Muscle of back (tissue), 11 donors: Measurements from ENCODE around the gene POP7. TPM values are rescaled to one million over a fixed set of nuclear protein-coding genes. Genes with fewer than 3 reads are reported as not detected.
"Not testable (repeated sequence)": the region's sequence is repeated elsewhere in the genome, so short reads cannot be mapped to it uniquely, and the experiment has no call there.

Experiments used
- DNase-seq, 3 donors: peaks; one replicate each; pipeline versions ENCODE4 v3.0.0 to v3.0.0-alpha.2; 2013
- polyA plus RNA-seq, 10 donors: library from polyadenylated mRNA; unstranded; fragments of 120-200 nt; gene quantifications; one replicate each; pipeline ENCODE4 v1.2.1, GENCODE V29; 2013; ENCODE audit not compliant: insufficient read length in 10 of 10

The POP7 gene
- polyA plus RNA-seq, 10 donors: 13.6 to 33.1 (median 18.9) TPM

DNA sequence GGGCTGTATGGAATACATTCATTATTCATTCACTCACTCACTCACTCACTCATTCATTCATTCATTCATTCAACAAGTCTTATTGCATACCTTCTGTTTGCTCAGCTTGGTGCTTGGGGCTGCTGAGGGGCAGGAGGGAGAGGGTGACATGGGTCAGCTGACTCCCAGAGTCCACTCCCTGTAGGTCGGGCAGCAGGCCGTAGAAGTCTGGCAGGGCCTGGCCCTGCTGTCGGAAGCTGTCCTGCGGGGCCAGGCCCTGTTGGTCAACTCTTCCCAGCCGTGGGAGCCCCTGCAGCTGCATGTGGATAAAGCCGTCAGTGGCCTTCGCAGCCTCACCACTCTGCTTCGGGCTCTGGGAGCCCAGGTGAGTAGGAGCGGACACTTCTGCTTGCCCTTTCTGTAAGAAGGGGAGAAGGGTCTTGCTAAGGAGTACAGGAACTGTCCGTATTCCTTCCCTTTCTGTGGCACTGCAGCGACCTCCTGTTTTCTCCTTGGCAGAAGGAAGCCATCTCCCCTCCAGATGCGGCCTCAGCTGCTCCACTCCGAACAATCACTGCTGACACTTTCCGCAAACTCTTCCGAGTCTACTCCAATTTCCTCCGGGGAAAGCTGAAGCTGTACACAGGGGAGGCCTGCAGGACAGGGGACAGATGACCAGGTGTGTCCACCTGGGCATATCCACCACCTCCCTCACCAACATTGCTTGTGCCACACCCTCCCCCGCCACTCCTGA, 16.7 kb downstream of the POP7 start:
- no peak for DNase-seq

DNA sequence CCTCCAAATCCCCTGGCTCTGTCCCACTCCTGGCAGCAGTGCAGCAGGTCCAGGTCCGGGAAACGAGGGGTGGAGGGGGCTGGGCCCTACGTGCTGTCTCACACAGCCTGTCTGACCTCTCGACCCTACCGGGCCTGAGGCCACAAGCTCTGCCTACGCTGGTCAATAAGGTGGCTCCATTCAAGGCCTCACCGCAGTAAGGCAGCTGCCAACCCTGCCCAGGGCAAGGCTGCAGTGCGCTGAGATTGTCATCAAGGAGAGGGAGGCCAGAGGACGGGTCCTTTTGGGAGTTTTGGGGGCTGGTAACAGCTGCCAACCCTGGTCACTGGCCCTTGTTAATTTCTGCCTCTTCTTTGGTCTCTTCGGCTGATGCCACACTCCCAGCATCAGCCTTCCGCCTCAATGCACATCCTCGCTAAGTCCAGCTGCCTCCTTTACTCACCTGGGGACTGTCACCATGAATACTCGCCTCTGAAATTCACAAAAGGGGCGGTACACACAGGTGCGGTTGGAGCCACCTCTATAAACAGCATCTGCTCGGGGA, 17.9 kb downstream of the POP7 start:
- no peak for DNase-seq

GRCh38 chr7:100724364-100724763, 18.4 kb downstream of the POP7 start:
- DNase-seq: not testable (repeated sequence)

GRCh38 chr7:100726996-100727761, 21.3 kb downstream of the POP7 start:
- peak; percentile 77 to 85 (median 81) for DNase-seq

GRCh38 chr7:100728196-100728595, 22.3 kb downstream of the POP7 start:
- DNase-seq: no peak

DNA sequence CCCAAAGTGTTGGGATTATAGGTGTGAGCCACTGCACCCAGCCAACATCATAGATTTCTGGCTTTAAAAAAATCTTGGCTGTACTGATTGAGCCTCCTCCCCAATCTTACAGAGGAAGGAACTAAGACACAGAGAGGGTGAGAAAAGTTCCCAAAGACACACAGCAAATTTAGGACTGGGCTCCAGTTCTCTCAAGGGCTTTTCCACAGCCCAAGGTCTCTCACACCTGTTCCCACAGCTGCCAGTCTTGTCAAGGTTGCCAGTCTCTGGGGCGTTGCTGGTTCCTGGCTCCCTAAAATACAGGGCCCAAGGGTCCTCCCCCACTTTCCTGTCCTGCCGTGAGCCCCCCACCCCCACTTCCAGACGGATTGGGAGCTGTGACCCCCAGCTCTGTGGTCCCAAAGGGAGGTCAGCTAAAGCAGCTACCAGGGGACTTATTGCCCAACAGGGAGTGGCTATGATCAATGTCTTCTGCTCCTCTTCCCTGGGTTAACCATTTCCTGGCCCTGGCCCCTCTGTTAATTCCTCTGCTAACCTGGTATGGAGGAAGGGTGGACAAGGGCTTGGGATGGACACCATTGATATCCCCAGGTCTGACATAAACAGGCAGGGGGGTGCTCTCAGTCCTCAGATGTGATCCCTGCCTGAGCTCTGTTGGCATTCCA, 24.3 kb downstream of the POP7 start:
- no peak for DNase-seq

- DNase-seq: no peak
Observed at GRCh38 chr7:100731937-100732636, 26.2 kb downstream of the POP7 start.

GRCh38 chr7:100735730-100736129, 29.8 kb downstream of the POP7 start:
- no peak for DNase-seq

GRCh38 chr7:100736671-100737070, 30.8 kb downstream of the POP7 start:
- no peak for DNase-seq

- no peak for DNase-seq
Observed at GRCh38 chr7:100739934-100740333, 34.0 kb downstream of the POP7 start.

DNA sequence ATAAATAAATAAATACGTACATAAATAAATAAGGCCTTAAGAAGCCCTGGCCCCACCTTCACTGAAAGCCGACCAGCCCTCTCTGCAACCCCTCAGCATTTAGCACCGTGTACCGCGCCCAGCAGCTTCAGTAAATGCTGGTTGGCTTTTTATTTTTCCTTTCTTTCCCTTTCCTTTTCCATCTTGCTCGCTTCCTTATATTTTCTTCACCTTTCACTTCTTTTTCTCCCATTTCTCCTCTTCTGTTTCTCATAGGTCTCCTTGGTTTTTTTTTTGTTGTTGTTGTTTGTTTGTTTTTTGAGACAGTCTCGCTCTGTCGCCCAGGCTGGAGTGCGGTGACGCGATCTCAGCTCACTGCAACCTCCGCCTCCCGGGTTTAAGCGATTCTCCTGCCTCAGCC, 38.7 kb downstream of the POP7 start:
- no peak for DNase-seq

GRCh38 chr7:100745184-100745583, 39.3 kb downstream of the POP7 start:
- peak; percentile 34 to 71 (median 48) for DNase-seq

- DNase-seq: no peak
Observed at GRCh38 chr7:100752994-100753393, 47.1 kb downstream of the POP7 start.

DNA sequence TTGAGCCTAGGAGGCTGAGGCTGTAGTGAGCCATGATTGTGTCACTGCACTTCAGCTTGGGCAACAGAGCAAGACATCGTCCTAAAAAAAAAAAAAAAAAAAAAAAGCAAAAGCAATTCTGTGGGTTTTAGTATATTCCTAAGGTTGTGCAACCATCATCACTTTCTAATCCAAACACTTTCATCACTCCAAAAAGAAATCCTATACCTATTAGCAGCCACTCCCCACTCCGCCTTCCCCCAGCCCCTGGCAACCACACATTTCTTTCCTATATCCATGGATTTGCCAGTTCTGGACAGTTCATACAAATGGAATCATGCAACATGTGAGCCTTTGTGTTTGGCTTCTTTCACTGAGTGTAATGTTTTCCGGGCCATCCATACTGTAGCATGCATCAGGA, 47.8 kb downstream of the POP7 start:
- peak in 1 of 3 donors; percentile 27 for DNase-seq

Other genes with a start within 250 kb of the POP7 start
- 1 to 10 TPM in 8 of 10 donors, under 1 TPM in 2; 0.86 to 3.5 (median 1.4) TPM for gene SPACDR, start 241.9 kb upstream of the POP7 start, polyA plus RNA-seq
- 10 to 100 TPM; 30.3 to 46.3 (median 40.1) TPM for gene TSC22D4, start 226.9 kb upstream of the POP7 start, polyA plus RNA-seq
- 1 to 10 TPM; 1.1 to 3.4 (median 1.7) TPM for gene NYAP1, start 222.2 kb upstream of the POP7 start, polyA plus RNA-seq
- gene AGFG2, start 166.9 kb upstream of the POP7 start, polyA plus RNA-seq: 10 to 100 TPM in 5 of 10 donors, 1 to 10 TPM in 5; 8.6 to 12.5 (median 9.8) TPM
- gene SAP25, start 132.2 kb upstream of the POP7 start, polyA plus RNA-seq: 1 to 10 TPM; 1.5 to 5.3 (median 2.6) TPM
- 10 to 100 TPM; 16.7 to 30.5 (median 22.7) TPM for gene LRCH4, start 120.0 kb upstream of the POP7 start, polyA plus RNA-seq
- gene FBXO24, start 119.8 kb upstream of the POP7 start, polyA plus RNA-seq: 1 to 10 TPM in 4 of 10 donors, under 1 TPM in 6; 0.74 to 2.0 (median 0.94) TPM
- 100 to 1,000 TPM; 202 to 371 (median 254) TPM for gene PCOLCE, start 103.8 kb upstream of the POP7 start, polyA plus RNA-seq
- 10 to 100 TPM; 11.8 to 20.0 (median 15.8) TPM for gene MOSPD3, start 93.6 kb upstream of the POP7 start, polyA plus RNA-seq
- gene TFR2, start 64.6 kb upstream of the POP7 start, polyA plus RNA-seq: 1 to 10 TPM in 4 of 10 donors, under 1 TPM in 6; 0.46 to 1.4 (median 0.98) TPM
- under 1 TPM in 1 of 10 donors, not detected in 9; 0.14 TPM for gene ACTL6B, start 49.7 kb upstream of the POP7 start, polyA plus RNA-seq
- gene GNB2, start 32.4 kb upstream of the POP7 start, polyA plus RNA-seq: 100 to 1,000 TPM; 110 to 181 (median 147) TPM
- gene GIGYF1, start 11.9 kb upstream of the POP7 start, polyA plus RNA-seq: 10 to 100 TPM; 18.0 to 36.2 (median 26.0) TPM
- under 1 TPM in 1 of 10 donors, not detected in 9; 0.10 TPM for gene EPO, start 14.3 kb downstream of the POP7 start, polyA plus RNA-seq
- not detected for gene ZAN, start 27.5 kb downstream of the POP7 start, polyA plus RNA-seq
- gene EPHB4, start 121.4 kb downstream of the POP7 start, polyA plus RNA-seq: 10 to 100 TPM; 38.5 to 78.6 (median 48.4) TPM
- gene SLC12A9, start 146.6 kb downstream of the POP7 start, polyA plus RNA-seq: 10 to 100 TPM; 12.5 to 25.7 (median 16.5) TPM
- gene TRIP6, start 161.3 kb downstream of the POP7 start, polyA plus RNA-seq: 10 to 100 TPM; 29.3 to 58.6 (median 39.7) TPM
- 100 to 1,000 TPM in 3 of 10 donors, 10 to 100 TPM in 7; 76.6 to 115 (median 94.7) TPM for gene SRRT, start 169.0 kb downstream of the POP7 start, polyA plus RNA-seq
- gene UFSP1, start 183.6 kb downstream of the POP7 start, polyA plus RNA-seq: 1 to 10 TPM; 1.2 to 3.1 (median 2.4) TPM
- 10 to 100 TPM; 29.8 to 96.0 (median 59.5) TPM for gene ACHE, start 189.8 kb downstream of the POP7 start, polyA plus RNA-seq
- under 1 TPM; 0.09 to 0.83 (median 0.17) TPM for gene MUC3A, start 243.4 kb downstream of the POP7 start, polyA plus RNA-seq